Measurements from ENCODE around the gene PTPRD.
"Not testable (repeated sequence)": the region's sequence is repeated elsewhere in the genome, so short reads cannot be mapped to it uniquely, and the experiment has no call there.

PTPRD gene

DNA sequence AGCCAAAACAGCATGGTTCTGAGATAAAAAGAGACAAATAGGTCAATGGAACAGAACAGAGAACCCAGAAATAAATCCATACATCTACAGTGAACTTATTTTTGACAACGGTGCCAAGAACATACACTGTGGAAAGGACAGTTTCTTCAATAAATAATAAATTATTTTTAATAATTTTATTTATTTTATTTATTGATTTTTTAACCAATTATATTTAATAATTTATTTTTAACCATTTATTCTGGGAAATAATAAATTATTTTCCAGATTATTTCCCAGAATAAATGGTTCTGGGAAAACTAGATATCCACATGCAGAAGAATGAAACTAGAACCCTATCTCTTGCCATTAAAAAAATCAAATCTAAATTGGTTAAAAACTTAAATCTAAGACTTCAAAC lies 1669.4 kb downstream of the PTPRD start:
- DNase-seq, result no peak

DNA sequence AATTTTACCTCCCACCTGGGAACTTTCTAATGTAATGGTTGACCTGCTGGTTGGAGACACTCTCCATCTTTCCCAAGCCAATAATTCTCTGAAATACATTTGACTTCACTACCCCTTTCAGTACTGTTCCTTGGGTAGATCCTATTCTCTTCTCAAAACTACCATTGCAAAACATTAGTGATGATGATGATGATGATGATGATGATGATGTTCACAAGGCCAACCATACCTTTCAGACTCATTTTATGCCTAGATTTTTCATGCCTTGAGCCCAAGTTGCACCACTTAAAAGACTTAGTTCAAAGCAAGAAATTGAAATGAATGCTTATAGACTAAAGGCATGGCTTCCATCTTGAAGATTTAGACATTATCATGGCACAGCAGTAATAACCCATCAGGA lies 1672.2 kb downstream of the PTPRD start:
- DNase-seq, result no peak

DNA sequence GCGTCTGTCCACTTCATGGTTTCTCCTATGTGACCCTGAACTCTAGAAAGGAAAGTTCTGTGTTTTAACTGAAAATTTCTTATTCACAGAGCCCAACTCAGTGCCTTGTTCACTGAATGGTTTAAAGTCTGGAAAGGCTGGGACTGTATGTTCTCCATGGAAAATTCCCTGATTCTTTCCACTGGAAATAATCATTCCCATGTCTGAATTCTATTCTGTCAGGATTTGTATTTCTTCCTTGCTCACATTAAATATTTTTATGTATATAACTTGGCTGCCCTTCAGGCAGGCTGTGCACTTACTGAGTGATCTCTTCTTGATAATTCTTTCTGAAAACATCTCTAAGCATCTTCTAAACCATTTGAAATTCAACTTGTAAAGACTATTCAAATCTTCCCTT lies 1686.3 kb downstream of the PTPRD start:
- DNase-seq, result no peak

DNA sequence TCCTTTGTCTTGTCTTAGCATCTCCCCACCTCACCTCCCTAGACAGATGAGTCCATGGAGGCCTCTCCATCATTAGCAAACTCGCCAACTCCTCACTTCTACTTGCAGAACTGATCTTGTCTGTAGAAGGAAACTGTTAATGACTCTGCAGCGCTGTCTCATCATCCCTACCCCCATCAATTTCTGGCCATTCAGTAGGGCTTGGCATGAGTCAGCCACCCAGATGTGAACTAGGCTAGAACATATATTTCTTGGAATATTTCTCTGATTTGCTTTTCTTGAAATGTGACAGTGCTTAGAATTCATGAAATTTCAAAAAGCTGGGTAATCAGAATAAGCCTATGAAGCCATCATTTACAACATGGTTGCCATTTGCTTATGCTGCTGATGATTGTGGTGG lies 1688.2 kb downstream of the PTPRD start:
- DNase-seq, result no peak

DNA sequence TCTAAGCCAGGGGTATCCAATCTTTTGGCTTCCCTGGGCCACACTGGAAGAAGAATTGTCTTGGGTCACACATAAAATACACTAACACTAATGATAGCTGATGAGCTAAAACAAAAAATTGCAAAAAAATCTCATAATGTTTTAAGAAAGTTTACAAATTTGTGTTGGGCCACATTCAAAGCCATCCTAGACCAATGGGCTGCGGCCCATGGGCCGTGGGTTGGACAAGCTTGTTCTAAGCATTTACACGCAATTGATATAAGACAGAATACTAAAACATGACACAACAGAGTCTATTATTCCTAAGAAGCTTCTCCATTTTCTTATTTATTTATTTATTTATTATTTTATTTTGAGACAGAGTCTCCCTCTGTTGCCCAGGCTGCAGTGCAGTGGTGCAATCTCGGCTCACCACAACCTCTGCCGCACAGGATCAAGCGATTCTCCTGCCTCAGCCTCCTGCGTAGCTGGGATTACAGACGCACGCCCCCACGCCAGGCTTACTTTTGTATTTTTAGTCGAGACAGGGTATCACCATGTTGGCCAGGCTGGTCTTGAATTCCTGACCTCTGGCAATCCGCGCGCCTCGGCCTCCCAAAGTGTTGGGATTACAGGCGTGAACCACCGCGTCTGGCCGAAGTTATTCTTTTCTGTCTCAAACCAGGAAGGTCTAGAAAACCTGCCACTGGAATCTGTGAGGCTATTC lies 1692.2 kb downstream of the PTPRD start:
- not testable (repeated sequence) for DNase-seq

DNA sequence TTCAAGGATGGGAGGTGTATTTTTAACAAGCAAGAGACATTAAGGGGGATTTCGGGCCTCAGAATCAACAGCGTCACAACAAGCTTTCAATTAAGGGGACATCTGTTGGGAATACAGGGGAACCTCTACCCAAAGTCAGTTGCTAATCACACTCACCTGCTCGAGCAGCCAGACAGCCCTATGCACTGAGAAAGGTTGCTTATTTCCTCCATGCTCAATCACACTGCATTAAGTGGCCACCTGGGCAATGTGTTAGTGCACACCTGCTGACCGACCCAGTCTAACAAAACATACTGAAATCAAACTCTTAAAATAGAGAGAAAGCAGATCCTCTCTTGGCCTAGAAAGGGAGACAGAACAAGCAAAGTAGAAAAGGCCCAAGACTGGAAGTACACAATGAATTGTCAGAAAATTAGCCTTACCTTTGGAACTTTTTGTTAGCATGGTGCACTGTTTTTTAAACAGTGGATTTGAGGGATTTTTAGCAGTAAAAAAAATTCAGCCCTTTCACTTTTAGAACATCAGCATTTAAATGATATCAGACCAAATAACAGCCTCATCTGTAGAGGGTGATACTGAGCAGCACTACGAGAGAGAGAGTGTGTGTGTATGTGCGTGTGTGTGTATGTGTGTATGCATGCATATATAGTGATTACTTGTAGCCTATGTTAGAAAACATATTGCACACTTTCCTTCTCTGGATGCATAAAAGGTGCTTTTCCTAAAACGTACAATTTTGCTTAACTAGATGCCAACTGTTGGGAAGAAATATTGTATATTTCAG lies 1694.7 kb downstream of the PTPRD start:
- DNase-seq, result no peak

DNA sequence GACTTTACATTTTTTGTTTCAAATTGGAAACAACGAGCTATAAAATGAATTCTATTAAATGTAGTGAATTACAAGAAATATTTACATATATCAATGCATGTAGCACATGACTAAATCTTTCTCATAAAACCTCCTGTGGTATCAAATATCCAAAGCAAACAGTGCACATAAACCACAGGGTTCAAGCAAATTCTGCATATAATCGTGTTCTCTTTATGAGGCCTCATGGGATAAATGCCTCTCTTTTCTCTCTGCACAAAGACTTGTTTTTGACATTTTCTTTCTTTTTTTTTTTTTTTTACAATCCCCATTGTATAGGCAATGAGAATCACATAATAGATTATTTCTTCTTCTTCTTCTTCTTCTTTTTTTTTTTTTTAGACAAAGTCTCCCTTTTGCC lies 1696.0 kb downstream of the PTPRD start:
- no peak for DNase-seq

DNA sequence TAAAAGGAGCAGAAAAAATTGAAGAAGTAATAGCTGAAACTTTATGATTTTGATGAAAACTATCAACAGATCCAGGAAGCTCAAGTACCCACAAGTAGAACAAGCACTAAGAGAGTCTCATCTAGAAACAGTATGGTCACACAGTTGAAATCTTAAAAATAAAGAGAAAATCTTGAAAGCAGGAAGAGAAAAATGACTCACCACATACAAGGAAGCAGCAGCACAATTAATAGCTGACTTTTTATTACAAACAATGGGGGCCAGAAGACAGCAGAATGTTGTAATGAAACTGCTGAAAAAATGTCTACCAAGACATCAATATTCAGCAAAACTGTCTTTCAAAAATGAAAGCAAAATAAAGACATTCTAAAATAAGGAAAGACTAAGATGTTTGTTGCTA lies 1704.9 kb downstream of the PTPRD start:
- no peak for DNase-seq

DNA sequence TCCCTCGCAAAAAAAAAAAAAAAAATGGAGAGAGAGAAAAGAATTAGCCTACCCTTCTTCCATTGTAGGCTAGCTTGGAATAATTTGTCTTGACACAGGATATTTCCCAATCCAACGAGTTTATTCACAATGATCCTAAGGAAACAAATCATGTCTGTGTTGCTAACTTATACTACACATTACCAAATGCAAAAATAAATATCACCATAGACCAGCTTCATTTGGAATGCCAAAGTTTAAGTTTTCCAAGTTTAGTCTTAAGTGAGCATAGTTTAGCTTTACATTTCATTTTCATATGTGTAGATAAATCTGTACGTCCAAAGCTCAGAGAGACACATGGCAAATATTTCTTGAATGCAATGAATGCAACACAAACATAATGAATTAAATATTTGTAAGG lies 1707.1 kb downstream of the PTPRD start:
- no peak for DNase-seq

DNA sequence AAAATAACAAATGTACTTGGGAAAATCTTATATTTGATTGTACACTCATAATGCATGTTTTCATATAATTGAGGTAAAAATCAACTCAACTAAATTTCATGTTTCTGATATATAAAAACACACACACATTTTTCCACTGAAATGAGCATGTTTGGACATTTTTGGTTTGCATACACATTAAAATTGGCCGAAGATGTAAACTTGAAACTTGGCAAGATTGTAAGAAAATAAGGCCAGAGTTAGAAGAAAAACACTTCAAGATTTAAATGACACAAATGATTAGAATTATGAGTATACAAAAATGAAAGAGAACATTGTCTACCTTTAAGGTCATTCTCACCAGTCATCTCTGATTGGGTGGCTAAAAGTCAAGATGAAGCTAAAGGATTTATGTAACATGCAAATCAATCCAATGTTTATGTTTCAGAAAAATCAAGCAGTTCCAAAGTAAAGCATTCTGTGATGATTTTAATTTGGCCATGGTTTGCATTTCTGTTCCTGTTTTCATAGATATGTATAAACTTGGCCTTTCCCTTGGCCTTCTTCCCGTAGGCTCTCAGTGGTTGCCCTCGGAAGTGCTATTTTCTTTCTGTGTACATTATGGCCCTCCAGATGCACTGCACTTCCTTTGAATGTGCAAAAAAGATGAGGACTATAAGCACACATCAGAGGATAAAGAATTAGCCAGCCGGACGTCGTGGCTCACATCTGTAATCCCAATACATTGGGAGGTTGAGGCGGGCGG lies 1707.9 kb downstream of the PTPRD start:
- DNase-seq, result no peak

DNA sequence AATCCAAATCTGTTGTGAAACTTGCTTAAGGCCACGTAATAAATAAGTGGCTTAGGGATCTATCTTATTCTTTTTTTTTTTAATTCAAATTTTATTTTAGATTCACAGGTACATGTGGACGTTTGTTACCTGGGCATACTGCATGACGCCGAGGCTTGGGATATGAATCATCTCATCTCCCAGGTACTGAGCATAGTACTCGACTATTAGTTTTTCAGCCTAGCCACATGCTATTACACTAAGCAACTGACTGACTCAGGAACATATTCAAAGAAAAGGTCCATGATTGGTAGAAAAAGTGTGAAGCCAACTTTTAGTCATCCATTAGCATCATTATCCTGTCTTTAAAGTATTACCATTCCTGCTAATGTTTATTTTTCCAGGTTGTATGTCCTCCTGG lies 1709.7 kb downstream of the PTPRD start:
- no peak for DNase-seq

DNA sequence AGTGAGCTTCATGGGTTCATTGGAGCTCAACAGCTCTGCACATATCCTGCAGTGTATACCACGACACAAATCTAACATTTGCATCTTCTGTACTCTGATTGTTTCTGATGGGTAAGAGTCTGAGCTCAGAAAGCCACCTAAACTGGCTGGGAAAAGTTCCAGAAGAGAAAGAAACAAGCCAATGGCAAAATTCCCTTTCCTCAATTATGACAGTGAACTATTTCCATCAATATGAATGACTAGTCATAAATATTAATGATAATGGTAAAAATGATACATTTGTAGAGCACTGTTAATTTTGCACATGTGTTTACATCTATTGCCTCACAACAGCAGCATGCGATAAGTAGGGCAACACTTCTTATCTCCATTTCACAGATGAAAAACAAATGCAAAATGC lies 1711.7 kb downstream of the PTPRD start:
- no peak for DNase-seq

DNA sequence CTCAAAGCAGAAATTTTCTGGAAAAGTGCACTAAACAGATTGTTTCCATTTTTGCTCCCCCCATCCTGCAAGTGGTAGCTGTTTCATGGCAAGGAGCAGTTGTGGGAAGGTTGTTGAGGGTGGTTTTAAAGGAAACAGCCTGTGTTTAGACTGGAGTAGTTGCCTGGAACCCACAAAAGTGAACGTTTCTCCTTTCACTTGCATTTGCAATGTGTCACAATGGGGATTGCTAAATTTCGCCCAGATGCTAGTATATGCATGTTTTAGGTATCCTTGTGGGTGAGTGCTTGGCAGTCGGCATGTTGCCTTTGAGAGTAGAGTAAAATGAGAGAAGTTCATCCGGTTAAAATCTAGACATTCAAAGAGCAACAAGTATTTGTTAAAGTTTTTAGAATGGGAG lies 1713.3 kb downstream of the PTPRD start:
- no peak for DNase-seq

DNA sequence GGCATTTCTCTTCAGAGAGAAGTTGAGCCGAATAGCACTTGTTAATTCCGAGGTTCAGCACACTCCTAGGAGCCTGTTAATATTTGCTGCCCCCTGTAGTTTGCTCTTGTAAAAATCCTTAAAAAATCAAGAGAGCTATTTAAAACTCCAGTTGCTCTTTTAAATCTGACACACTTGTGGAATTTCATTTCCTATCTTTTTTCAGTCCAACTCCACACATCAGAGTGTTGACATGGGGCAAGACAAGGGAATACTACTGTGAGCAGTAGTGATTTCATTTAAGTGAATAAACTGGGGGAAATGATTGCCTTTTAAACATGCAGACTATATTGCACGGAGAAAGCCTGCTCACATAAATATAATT lies 1717.0 kb downstream of the PTPRD start:
- no peak for DNase-seq

DNA sequence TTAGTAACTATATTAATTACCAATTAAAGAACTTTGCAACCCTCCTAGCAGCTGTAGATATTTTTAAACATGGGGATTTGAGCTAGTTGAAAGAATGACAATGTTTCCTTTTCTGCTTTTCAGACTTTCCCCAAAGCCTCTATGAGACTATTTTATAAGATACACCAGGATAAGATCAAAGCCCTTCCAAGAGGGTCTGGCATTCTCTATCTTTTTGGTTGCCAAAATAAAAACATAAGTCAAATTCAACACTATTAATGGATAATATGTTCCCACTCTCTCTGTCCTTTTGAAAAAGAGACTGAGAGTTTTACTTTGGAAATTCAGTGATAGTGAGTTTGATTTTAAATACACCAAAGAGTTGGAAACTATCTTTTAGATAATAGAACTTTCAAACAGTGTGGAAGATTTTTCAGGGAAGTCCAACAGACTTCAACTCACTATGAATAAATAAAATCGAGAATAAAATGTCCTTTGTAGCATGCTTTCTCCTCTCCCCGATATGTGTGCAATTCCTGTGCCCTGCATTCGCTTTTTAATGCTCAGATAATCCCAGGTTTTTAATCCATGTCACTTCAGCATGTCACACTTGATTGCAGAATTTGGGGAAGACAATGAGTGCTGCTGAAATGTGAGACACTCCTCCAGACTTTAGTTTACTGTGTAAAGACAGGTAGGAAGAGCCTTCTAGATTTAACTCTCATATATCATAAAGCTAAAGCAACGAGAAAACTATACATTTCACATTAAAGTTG lies 1717.5 kb downstream of the PTPRD start:
- no peak for DNase-seq

DNA sequence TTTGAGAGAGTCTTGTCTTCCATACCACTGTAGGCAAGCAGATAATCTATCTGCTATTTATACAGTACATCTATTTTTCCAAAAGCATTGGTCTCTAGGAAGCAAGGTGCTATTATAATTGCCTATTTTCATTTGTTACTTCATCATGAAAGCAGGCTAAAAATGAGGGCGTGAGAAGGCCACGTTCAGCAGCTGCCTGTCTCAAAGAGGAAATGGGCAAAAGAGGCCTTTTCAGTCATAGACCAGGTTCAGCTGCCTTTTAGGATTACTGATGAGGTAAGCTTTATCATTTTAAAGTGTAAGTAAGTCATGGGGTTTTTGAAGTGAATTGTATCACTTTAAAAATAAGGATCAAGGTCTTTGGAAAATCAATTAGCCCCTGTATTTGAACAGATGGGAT lies 1722.1 kb downstream of the PTPRD start:
- DNase-seq, result no peak

DNA sequence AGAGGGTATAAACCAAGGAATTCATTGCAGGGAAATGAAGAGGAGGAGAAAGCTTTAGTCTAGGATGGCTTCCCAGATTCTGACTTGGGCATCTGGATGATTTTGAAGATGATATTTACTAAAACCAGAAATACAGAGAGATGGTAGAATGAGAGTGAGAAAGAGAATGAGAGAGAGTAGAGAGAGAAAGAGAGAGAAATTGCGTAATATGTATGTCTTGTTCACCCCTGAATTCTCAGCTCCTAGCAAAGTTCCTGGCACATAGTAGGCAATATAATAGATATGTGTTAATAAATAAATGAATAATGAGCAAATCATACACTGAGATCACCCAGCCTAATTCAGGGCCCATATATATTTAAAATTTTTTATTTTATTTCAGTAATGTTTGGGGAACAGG lies 1723.7 kb downstream of the PTPRD start:
- no peak for DNase-seq

DNA sequence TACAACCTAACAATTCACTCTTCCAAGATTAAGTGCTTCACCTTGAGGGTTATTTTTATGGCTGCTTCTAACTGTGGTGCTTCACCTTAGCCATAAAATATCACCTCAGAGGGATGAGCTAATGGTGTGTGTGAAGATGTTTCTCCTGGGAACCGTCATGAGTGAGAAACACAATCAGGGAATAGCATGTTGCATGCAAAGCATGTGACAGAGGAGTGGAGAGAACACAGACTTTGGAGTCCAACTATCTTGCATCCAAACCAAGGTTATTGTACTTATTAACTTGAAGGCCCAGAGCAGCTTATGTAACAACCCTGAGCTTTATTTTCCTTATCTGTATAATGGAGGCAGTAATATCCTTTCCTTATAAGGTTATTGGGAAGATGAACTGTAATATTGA lies 1724.2 kb downstream of the PTPRD start:
- DNase-seq, result no peak

DNA sequence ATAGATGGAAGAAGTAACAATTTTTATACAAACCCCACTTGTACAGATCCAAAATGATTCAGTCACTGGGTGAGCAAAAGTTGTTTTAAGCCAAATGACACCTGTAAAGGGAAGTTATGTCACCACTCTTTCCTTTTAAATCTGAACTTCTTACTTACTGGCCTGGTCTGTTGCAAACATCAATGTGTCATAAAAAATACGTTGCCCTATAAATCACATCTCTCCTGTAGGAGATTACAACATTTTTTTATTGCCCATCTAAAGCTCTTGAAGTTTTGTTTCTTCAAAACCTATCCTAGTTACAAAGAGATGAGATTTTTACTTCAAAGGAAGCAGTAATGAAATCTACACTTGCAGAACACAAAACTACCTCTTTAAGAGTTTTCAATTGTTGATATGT lies 1725.4 kb downstream of the PTPRD start:
- no peak for DNase-seq

DNA sequence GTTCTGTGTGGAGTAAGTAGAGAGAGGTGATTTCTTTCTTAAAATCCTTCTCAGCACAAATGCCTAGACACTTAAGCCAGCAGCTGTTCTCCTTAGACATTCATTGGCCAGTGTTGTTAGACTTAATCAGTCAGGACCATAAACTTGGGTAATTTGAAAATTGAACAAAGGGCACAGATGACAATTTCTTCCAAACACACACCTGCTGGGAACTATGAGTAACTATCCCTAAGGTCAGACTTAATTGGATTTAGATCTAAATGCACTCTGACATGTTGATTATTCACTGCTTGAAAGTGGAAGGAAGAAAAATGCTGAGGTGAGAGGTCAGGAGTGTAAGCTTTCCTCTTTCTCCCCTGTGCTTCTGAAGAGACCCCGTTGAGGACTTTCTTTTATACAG lies 1729.5 kb downstream of the PTPRD start:
- no peak for DNase-seq

DNA sequence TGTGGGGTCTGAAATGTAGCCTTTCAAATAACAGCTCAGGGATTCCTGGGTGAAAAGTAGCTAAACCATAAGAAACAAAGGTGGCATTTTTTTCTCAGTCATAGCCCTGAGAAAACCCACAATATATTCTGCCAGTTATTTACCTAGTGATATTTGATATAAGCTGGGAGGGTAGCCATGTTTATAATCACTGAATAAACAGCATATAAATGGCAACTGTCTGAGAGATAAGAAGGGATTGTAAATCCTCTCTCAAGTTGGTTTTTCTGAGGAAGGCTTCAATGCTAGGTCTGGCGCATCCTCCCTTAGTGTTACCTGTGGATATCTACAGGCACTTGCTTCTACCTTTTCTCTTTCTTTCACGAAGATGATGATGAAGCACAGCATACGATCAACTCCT lies 1732.7 kb downstream of the PTPRD start:
- DNase-seq, result no peak

DNA sequence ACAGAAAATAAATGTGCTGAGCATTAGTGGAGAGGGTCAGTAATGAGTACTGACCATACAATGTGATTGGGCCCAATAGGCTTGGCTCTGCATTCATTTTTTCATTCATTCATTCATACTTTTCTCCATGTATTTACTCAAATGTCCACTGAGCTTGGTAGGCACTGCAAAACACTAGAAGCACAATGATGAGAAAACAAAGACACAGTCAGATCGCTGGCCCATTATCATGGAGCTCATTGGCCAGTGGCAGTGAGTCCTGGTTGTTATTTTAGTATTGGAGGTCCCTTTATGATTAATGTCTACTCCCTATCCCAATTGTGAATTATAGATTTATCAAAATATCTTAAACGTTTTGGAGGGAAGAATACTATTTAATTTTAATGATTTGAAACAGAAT lies 1733.5 kb downstream of the PTPRD start:
- DNase-seq, result no peak

DNA sequence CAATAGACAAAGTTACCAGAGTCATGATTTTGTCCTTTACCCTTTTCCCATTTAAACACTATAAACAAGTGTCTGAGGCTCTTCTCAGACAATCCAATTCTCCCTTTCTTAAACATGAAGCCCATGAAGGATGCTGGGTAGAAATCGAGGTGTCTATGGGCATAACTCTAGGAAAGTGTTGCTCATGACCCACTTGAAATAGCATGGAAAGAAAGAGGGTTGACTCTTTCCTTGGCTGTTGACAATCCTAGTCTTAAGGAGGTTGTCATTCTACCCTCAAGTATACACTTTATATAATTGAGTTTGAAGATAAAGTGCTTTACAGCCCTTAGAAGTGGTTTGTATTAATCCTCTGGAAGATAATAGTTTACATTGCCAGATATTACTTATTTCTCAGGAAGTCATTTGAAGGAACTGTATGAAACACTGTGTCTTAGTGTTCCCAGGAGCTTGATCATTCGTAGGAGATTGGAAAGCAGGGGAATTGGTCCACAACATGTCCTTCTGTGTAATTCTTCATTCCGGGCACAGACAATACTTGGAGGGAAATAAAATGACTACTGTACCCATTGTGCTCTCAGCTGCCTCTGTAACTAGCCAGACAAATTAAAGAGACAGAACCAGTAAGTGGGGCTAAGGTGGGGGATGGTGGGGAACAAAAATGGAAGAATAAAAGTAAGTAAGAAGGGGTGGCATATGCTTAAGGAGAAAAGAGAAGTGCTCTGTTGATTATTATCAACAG lies 1734.9 kb downstream of the PTPRD start:
- no peak for DNase-seq
